Activated naive CD4-positive, alpha-beta T cell treated with Interleukin-2 at 50 U/mL for 16 hours (primary cell): ENCODE results near the gene VPS36.
A peak's percentile ranks its signal among the peaks of the same experiment; 100 is the strongest.
"Not testable (repeated sequence)": the region's sequence is repeated elsewhere in the genome, so short reads cannot be mapped to it uniquely, and the experiment has no call there.

Source experiments
- DNase-seq: peaks from one replicate; pipeline ENCODE4 v3.0.0-alpha.2; 2020

Gene VPS36, protein sequence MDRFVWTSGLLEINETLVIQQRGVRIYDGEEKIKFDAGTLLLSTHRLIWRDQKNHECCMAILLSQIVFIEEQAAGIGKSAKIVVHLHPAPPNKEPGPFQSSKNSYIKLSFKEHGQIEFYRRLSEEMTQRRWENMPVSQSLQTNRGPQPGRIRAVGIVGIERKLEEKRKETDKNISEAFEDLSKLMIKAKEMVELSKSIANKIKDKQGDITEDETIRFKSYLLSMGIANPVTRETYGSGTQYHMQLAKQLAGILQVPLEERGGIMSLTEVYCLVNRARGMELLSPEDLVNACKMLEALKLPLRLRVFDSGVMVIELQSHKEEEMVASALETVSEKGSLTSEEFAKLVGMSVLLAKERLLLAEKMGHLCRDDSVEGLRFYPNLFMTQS

GRCh38 chr13:52450012-52450792 lies at the start of gene VPS36:
VPS36 (minus strand) TSS chr13:52450634; CDS start chr13:52450594, 40 bp downstream.
- peak; percentile 95 for DNase-seq

- DNase-seq = not testable (repeated sequence)
These were observed 47.5 kb upstream of the VPS36 start for GRCh38 chr13:52497979-52498378.

GRCh38 chr13:52494241-52494640 lies 43.8 kb upstream of the VPS36 start:
- DNase-seq = not testable (repeated sequence)

GRCh38 chr13:52491015-52491414 lies 40.6 kb upstream of the VPS36 start:
- not testable (repeated sequence) for DNase-seq

DNA sequence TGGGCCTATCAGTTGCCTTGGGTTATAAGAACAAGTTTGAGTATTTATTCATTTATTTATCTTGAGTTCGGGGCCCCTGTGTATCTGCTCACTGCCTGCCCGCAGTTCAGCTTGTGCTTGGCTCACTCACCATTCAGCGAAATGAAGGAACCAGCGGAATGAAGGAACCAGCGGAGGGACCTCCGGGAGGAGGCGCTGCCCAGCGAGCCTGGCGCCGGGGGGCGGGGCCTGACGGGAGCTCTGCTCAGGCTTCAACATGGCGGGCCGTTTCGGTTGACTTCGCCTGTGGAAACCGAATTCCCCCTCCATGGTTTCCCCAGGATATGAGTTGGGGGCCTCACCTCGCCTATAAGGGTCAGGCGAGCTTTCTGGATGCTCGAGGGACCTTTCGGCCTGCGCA lies 38.3 kb upstream of the VPS36 start:
- DNase-seq = not testable (repeated sequence)

- DNase-seq = not testable (repeated sequence)
These were observed 36.6 kb upstream of the VPS36 start for GRCh38 chr13:52487078-52487477.

- DNase-seq = not testable (repeated sequence)
These were observed 30.4 kb upstream of the VPS36 start for GRCh38 chr13:52480677-52481428.

- DNase-seq = not testable (repeated sequence)
These were observed 18.1 kb upstream of the VPS36 start for GRCh38 chr13:52468487-52468886.

DNA sequence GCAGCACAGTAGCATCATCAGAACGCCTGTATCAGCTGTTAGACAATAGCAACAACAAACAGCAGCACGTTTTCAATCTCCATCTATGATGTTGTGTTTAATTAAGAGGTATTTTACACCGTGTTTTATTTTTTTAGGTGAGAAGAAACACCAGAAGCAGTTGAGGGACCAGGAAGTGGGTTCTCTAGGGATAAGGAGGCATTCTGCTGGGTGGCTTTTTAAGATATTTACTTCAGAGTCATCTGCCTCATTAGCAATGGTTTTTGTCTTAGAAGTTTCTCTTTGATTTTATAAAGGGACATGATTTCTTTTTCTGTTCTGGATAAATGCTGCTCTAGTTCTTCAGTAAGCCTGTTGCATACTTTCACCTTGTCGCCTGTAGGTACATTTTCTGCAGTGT lies 13.1 kb upstream of the VPS36 start:
- no peak for DNase-seq

- DNase-seq = no peak
These were observed 10.8 kb upstream of the VPS36 start for GRCh38 chr13:52461265-52461664.

- no peak for DNase-seq
These were observed 9.2 kb upstream of the VPS36 start for GRCh38 chr13:52459668-52460067.

- DNase-seq = peak; percentile 83
These were observed 5.2 kb upstream of the VPS36 start for GRCh38 chr13:52455677-52456041.

GRCh38 chr13:52454820-52455676 lies 4.6 kb upstream of the VPS36 start, which contains the start of gene CKAP2:
CKAP2 (plus strand) TSS chr13:52455478; CDS start chr13:52455557, 79 bp downstream.
- peak; percentile 95 for DNase-seq

DNA sequence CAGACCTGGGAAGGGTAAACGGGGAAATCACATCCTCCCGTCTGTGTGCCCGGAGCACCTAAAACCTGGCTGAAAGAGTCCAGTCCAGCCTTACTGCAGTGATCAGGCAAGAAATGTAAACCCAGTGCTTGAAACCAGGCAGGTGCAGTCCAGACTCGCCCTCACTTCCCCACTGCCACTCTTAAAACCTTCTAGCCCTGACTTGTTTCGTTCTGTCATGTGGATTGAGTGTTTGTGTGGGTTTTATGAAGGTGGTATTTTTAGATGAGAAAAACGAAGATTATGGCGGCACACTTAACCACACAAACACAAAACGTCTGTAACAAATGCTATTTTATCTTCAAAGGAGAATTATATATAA lies 4.0 kb upstream of the VPS36 start:
- DNase-seq = peak; percentile 18

GRCh38 chr13:52452470-52452869 lies 2.0 kb upstream of the VPS36 start:
- no peak for DNase-seq

DNA sequence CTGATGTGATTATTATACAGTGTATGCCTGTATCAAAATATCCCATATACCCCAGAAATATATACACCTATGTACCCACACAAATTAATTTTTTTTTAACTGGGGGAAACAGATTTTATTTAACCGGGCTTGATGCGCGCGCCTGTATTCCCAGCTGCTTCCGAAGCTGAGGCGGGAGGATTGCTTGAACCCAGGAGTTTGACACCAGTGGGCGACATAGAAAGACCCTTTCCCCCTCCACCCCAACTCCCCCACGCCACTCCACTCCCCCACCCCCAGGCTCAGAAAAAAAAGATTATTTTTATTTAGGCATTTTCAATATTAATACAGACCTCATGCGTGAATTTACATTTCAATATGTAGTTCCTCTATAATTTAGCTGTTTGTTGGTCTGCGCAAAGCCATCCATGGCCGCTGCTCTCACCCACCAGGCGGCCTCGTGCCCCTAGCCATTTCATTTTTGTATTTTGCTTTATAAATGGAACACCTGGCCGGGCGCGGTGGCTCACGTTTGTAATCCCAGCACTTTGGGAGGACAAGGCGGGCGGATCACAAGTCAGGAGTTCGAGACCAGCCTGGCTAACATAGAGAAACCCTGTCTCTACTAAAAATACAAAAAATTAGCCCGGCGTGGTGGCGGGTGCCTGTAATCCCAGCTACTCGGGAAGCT lies 836 bp upstream of the VPS36 start:
- no peak for DNase-seq

- DNase-seq = no peak
These were observed 321 bp upstream of the VPS36 start for GRCh38 chr13:52450793-52451116.

DNA sequence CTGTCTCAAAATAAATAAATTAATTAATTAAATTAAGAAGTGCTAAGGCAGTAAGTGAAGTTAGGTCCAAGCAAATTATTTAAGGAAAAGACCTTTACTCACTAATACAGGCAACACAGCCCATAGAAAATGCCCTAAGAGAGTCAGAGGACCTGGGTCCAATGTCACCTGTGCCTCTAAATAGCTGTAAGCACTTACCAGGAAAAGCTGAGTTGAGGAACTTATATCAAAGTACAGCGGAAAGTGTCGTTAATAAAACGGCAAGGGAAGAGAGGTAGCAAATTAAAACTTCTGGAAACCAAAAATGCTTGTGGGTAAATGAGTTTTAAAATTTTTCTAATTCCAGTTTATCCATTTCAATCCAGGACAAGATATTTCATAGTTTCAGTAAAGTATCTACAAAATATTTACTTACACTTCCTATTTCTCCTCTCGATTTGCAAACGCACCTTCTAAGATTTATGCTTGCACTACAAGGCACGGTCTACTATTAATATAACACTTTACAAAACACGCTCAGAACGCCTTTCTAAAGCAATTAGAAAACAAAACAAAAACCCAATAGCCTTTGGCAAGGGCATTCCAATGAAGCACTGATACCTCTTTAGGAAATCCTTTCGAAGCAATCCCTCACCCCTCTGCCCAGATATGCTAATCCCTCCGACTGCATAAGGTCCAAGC lies 963 bp downstream of the VPS36 start:
- DNase-seq = no peak

- no peak for DNase-seq
These were observed 2.5 kb downstream of the VPS36 start for GRCh38 chr13:52447815-52448552.

DNA sequence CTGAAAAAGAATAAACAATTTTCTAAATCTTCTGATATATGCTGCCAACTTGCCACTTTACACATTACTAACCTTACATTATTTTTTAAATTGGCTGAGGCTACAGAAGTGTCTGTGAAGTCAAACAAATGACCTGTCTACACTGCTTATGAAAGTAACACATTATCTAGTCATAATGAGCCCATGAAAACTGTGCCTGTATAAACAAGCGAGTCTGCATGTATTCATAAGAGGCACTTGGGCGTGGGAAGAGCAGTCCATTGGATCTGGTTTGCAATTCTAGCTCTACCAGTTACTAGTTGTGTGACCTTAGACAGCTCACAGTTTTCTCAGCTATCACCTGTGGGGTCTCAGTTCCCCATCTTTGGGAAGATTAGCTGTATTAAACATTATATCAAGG lies 3.1 kb downstream of the VPS36 start:
- DNase-seq = no peak

DNA sequence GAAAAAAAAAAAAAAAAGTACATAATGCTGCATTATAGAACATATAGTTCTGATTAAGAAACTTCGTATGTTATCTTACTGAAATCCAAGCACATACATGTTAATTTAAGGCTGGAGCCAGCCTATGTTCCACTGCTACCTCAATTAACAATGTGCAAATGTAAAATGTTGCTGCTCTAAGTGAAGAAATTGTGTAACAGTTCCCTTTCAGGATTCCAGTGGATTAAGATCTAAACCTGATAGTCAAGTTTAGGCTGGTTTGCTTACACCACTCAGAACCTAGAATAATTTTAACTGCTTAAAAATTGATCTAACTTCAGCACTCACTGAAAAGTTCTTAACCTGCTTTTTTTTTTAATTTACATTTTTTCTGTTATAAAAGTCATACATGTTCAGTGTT lies 4.2 kb downstream of the VPS36 start:
- DNase-seq = no peak
